GM19452 (cell line): Measurements from ENCODE around the gene ISG20L2.

ENCODE experiments used
- ATAC-seq: cut with Tn5 transposase; IDR thresholded peaks from one replicate; pipeline ENCODE4 v1.9.1; 2021; ENCODE audit not compliant: unreplicated experiment

The ISG20L2 gene

GRCh38 chr1:156691191-156691590 is 37.4 kb downstream of the ISG20L2 start:
- no peak for ATAC-seq

GRCh38 chr1:156690675-156691036 is 37.9 kb downstream of the ISG20L2 start:
- ATAC-seq: no peak

GRCh38 chr1:156689953-156690674 is 38.5 kb downstream of the ISG20L2 start:
- no peak for ATAC-seq

- no peak for ATAC-seq
These were observed 39.3 kb downstream of the ISG20L2 start for GRCh38 chr1:156689035-156689952.

GRCh38 chr1:156684227-156684782 is 44.3 kb downstream of the ISG20L2 start:
- no peak for ATAC-seq

- no peak for ATAC-seq
These were observed 46.2 kb downstream of the ISG20L2 start for GRCh38 chr1:156682166-156682890.

- no peak for ATAC-seq
These were observed 47.2 kb downstream of the ISG20L2 start for GRCh38 chr1:156681196-156681960.

- ATAC-seq: no peak
These were observed 48.5 kb downstream of the ISG20L2 start for GRCh38 chr1:156680056-156680455.

GRCh38 chr1:156677616-156678596 is 50.7 kb downstream of the ISG20L2 start:
- ATAC-seq: no peak

- no peak for ATAC-seq
These were observed 51.5 kb downstream of the ISG20L2 start, which contains the start of gene NES for GRCh38 chr1:156676820-156677615. NES (minus strand) TSS chr1:156677407; CDS start chr1:156677264, 143 bp downstream.

- ATAC-seq: no peak
These were observed 52.3 kb downstream of the ISG20L2 start for GRCh38 chr1:156676114-156676819.

GRCh38 chr1:156675210-156676113 is 53.1 kb downstream of the ISG20L2 start:
- no peak for ATAC-seq

GRCh38 chr1:156673387-156674121 is 55.0 kb downstream of the ISG20L2 start:
- ATAC-seq: no peak
